Upper lobe of left lung (tissue), 6 donors: ENCODE results near the gene SEL1L2. TPM values are rescaled to one million over a fixed set of nuclear protein-coding genes. Genes with fewer than 3 reads are reported as not detected.

Source experiments
- ATAC-seq, 2 donors: fragments of 200-7000 bp; cut with Tn5 transposase; one replicate each; pipeline ENCODE4 v1.9.1; 2022; ENCODE audit warnings: mild to moderate bottlenecking in 2 of 2, moderate library complexity in 2 of 2; ENCODE audit not compliant: low FRiP score in 2 of 2
- DNase-seq, 2 donors: peaks; one replicate each; pipeline ENCODE4 v3.0.0-alpha.2; 2019 to 2020
- H3K27ac ChIP-seq, 4 donors: fragments of 200-600 bp; sonication (generic); one replicate each; pipeline ENCODE4 v1.5.1; 2016 to 2019
- H3K27me3 ChIP-seq, 4 donors: fragments of 200-600 bp; sonication (generic); one replicate each; pipeline ENCODE4 v1.5.1; 2017 to 2019
- H3K36me3 ChIP-seq, 4 donors: fragments of 200-600 bp; sonication (generic); one replicate each; pipeline ENCODE4 v1.5.1; 2016 to 2019
- H3K4me1 ChIP-seq, 4 donors: fragments of 200-600 bp; sonication (generic); one replicate each; pipeline ENCODE4 v1.5.1; 2018 to 2019
- H3K4me3 ChIP-seq, 4 donors: fragments of 200-600 bp; sonication (generic); one replicate each; pipeline ENCODE4 v1.5.1; 2017 to 2019; ENCODE audit warnings: mild to moderate bottlenecking in 2 of 4, moderate library complexity in 1 of 4
- H3K9me3 ChIP-seq, 4 donors: fragments of 200-600 bp; sonication (generic); one replicate each; pipeline ENCODE4 v1.5.1; 2018 to 2019
- EP300 ChIP-seq, 4 donors: sonication (generic); formaldehyde crosslinking; IDR thresholded peaks; one replicate each; pipeline ENCODE4 v1.5.1; 2017; ENCODE audit warnings: antibody characterized with exemption in 4 of 4, control low read depth in 2 of 4
- POLR2A ChIP-seq, 4 donors: fragments of 450-650 bp; IDR thresholded peaks; one replicate each; pipeline ENCODE4 v1.5.1; 2016 to 2017; ENCODE audit warnings: antibody characterized with exemption in 4 of 4, mild to moderate bottlenecking in 2 of 4
- POLR2AphosphoS5 ChIP-seq, 2 donors: sonication (generic); formaldehyde crosslinking; IDR thresholded peaks; one replicate each; pipeline ENCODE4 v1.5.1; 2017; ENCODE audit warnings: antibody characterized with exemption in 2 of 2
- WGBS, 2 donors: methylation state at CpG; one replicate each; pipeline ENCODE4 v1.1.5; 2017 to 2018; 5-methylcytosine and 5-hydroxymethylcytosine counted together
- total RNA-seq, 6 donors: library from RNA; depleted of rRNA in 4 of 6; stranded (reverse); fragments of >200 nt in 4 of 6; gene quantifications; one replicate each; pipeline versions ENCODE4 v1.1.0 to v1.2.1, GENCODE V29; 2016 to 2021
- TF ChIP-seq, protein P1 (sequence below), 6 experiments: fragments of 450-650 bp in 4 of 6; fragments of 200-600 bp in 2 of 6; sonication (generic) in 2 of 6; IDR thresholded peaks; one replicate each; pipeline ENCODE4 v1.5.1; 2016 to 2019; ENCODE audit warnings: antibody characterized with exemption in 6 of 6
- donor health status: DM: no; HTN: no; CAD: no; lungs with moderate emphysema.
- donor health status: DM: no; HTN: yes; CAD: no; lungs with severe emphysema.

Gene SEL1L2
- total RNA-seq, 6 donors from 2014 or later: 0.47 TPM; not detected in 5

DNA sequence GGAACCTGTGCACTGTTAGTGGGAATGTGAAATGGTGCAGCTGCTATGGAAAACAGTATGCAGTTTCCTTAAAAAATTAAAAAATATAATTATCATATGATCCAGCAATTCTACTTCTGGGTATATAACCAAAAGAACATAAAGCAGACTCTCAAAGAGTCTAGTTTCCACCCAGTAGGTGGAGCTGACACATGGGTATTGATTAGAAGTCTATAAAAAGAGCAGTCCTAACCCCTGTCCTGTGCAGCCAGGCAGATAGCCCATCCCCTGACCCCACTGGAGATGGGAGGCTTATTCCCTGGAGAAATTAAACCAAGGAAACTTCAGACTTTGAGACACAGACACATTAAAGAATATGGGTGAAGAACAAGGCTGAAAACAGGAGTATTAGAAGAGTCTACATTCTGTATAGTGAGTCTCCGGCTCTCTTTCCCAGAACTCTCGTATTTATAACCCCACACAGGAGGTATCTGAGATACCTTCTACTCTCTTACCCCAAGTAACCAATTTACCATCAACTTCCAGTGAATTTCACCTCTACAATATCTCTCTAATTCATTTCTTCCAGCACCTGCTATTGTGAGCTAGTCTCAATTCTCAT is 92.3 kb downstream of the SEL1L2 start:
- no peaks in the 10 kb centered on the region for H3K36me3 ChIP-seq
- no peak for ATAC-seq
- no peaks in the 10 kb centered on the region for H3K27me3 ChIP-seq
- 89 to 91% methylated on average over 2 of the region's 2 CpGs for WGBS, 2 donors
- H3K27ac ChIP-seq: no peak overlapping the region
- TF ChIP-seq POLR2A (IDR thresholded peaks at IDR 0.05) (no peak), POLR2AphosphoS5 (IDR thresholded peaks at IDR 0.05) (no peak), EP300 (IDR thresholded peaks at IDR 0.05) (no peak)
- TF ChIP-seq, protein P1, sequence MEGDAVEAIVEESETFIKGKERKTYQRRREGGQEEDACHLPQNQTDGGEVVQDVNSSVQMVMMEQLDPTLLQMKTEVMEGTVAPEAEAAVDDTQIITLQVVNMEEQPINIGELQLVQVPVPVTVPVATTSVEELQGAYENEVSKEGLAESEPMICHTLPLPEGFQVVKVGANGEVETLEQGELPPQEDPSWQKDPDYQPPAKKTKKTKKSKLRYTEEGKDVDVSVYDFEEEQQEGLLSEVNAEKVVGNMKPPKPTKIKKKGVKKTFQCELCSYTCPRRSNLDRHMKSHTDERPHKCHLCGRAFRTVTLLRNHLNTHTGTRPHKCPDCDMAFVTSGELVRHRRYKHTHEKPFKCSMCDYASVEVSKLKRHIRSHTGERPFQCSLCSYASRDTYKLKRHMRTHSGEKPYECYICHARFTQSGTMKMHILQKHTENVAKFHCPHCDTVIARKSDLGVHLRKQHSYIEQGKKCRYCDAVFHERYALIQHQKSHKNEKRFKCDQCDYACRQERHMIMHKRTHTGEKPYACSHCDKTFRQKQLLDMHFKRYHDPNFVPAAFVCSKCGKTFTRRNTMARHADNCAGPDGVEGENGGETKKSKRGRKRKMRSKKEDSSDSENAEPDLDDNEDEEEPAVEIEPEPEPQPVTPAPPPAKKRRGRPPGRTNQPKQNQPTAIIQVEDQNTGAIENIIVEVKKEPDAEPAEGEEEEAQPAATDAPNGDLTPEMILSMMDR (IDR thresholded peaks at IDR 0.05): no peak
- no peaks in the 10 kb centered on the region for H3K9me3 ChIP-seq
- DNase-seq: no peak
- no peaks in the 10 kb centered on the region for H3K4me1 ChIP-seq
- no peak overlapping the region for H3K4me3 ChIP-seq

DNA sequence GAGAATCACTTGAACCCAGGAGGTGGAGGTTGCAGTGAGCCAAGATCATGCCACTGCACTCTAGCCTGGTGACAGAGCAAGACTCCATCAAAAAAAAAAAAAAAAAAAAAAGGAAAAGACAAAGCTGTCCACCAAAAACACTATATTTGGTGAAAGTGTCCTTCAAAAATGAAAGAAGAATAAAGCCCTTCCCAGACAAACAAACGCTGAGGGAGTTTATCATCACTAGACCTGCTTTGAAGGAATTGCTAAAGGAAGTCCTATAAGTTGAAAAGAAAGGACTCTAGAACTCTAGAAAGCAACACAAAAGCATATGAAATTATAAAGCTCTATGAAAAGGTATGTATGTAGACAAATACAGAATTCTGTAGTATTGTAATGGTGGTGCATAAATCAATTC is 98.8 kb downstream of the SEL1L2 start:
- Histone ChIP-seq H3K27ac (no peak overlapping the region), H3K27me3 (no peaks in the 10 kb centered on the region), H3K4me1 (no peaks in the 10 kb centered on the region), H3K36me3 (no peaks in the 10 kb centered on the region), H3K9me3 (peaks cover 0 to 11% (median 5%) of the 10 kb centered on the region in 4 donors), H3K4me3 (no peak overlapping the region)
- TF ChIP-seq, protein P1 (IDR thresholded peaks at IDR 0.05): no peak
- no peak for TF ChIP-seq POLR2AphosphoS5 (IDR thresholded peaks at IDR 0.05)
- no peak for TF ChIP-seq EP300 (IDR thresholded peaks at IDR 0.05)
- no peak for TF ChIP-seq POLR2A (IDR thresholded peaks at IDR 0.05)
- ATAC-seq (no peak), DNase-seq (no peak)
- 81 to 94% methylated on average over 1 of the region's 1 CpG for WGBS, 2 donors

DNA sequence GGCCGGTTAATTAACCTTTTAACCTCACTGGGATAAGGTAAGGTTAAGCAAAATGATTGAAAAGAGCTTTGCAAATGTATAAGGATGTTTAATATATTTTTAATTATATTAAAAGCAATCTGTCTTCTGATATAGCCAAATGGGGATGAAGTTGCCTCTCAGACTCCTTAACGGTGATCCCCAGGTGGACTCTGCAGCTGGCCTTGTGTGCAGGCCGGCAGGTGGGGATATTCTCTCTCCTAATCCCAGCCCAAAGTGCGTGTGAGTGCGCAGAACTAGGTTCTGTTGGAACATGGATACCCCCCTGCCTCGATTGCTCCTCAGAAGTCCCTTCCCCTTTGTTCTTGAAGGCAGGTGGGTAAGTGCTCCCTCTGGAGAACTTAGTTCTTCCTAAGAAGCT is 105.6 kb downstream of the SEL1L2 start:
- 92 to 93% methylated on average over 6 of the region's 6 CpGs for WGBS, 2 donors
- H3K36me3 ChIP-seq: no peaks in the 10 kb centered on the region
- no peak for ATAC-seq

DNA sequence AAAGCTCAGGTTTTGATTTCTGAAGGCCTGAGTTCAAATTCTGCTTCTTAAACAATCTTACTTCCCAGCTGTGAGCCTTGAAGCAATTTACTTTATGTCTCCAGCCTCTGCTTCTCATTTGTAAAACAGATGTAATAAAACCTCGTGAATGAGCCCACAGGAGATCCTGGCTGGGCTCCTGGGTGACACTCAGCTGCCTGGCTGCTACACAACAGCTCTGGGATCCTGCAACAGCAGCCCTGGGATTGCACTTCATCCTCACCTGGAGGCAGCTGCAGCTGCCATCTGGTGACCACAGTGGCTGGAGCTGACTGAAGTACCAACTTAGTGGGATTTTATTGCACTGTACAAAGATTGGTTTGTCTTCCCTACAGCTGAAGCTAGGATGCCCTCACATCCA is 107.0 kb downstream of the SEL1L2 start:
- 36 to 64% methylated on average over 1 of the region's 1 CpG for WGBS, 2 donors
- H3K4me1 ChIP-seq: no peaks in the 10 kb centered on the region
- ATAC-seq (no peak), DNase-seq (no peak)
- TF ChIP-seq, protein P1 (IDR thresholded peaks at IDR 0.05): no peak
- no peak for TF ChIP-seq EP300 (IDR thresholded peaks at IDR 0.05)
- no peaks in the 10 kb centered on the region for H3K36me3 ChIP-seq
- no peak overlapping the region for H3K4me3 ChIP-seq
- no peaks in the 10 kb centered on the region for H3K9me3 ChIP-seq
- no peak overlapping the region for H3K27ac ChIP-seq
- no peaks in the 10 kb centered on the region for H3K27me3 ChIP-seq

More for the DNA sequence above, 105.6 kb downstream of the SEL1L2 start:
- Histone ChIP-seq H3K27me3 (no peaks in the 10 kb centered on the region), H3K4me3 (no peak overlapping the region), H3K4me1 (no peaks in the 10 kb centered on the region), H3K27ac (no peak overlapping the region), H3K9me3 (no peaks in the 10 kb centered on the region)
- no peak for DNase-seq
- TF ChIP-seq POLR2A (IDR thresholded peaks at IDR 0.05) (no peak), EP300 (IDR thresholded peaks at IDR 0.05) (no peak), POLR2AphosphoS5 (IDR thresholded peaks at IDR 0.05) (no peak)
- TF ChIP-seq, protein P1 (IDR thresholded peaks at IDR 0.05): no peak

DNA sequence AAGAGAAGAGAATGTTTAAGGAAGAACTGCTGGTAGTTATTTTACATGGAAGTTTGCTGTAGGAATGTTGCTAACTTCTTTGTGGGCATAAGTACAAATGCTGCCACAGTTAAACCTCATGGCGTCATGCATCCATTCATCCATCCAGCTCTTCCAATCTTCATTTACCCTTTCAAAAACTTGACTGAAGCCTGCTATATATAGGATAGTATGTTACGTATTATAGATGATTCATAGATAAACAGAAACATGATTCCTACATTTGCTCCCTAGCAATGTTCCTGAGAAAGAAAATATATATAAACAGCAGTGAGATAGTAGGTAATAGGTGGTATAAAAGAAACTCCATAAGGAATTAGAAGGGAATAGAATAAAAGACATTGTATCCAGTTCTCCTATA is 111.8 kb downstream of the SEL1L2 start:
- DNase-seq (no peak), ATAC-seq (no peak)
- Histone ChIP-seq H3K27me3 (no peaks in the 10 kb centered on the region), H3K4me3 (no peak overlapping the region), H3K9me3 (no peaks in the 10 kb centered on the region), H3K4me1 (no peaks in the 10 kb centered on the region), H3K27ac (no peak overlapping the region), H3K36me3 (no peaks in the 10 kb centered on the region)
- TF ChIP-seq POLR2A (IDR thresholded peaks at IDR 0.05) (no peak), EP300 (IDR thresholded peaks at IDR 0.05) (no peak), POLR2AphosphoS5 (IDR thresholded peaks at IDR 0.05) (no peak)
- TF ChIP-seq, protein P1 (IDR thresholded peaks at IDR 0.05): no peak
- 90 to 93% methylated on average over 2 of the region's 2 CpGs for WGBS, 2 donors
